ENCODE results near the gene C14orf93. TPM values are rescaled to one million over a fixed set of nuclear protein-coding genes. Genes with fewer than 3 reads are reported as not detected.
A peak's percentile ranks its signal among the peaks of the same experiment; 100 is the strongest.
"Not testable (repeated sequence)": the region's sequence is repeated elsewhere in the genome, so short reads cannot be mapped to it uniquely, and the experiment has no call there.

The C14orf93 gene
- total RNA-seq, 2 experiments from 2014 or later: 7.6 to 8.4 TPM

- intact Hi-C loops (cut with DNase I, micrococcal nuclease): no loop called here
- Histone ChIP-seq H3K27ac (ENCODE audit: low read depth in 1 of 2, low read length in 2 of 2) (no peak overlapping the region), H3K4me1 (ENCODE audit: insufficient read depth, low read length) (peaks cover 18% of the 10 kb centered on the region), H3K36me3 (ENCODE audit: insufficient read depth, low read length) (no peaks in the 10 kb centered on the region), H3K9me3 (ENCODE audit: control insufficient read depth in 1 of 2, insufficient read depth in 1 of 2, low read length in 2 of 2) (no peaks in the 10 kb centered on the region), H3K27me3 (ENCODE audit: control insufficient read depth in 1 of 2, insufficient read depth in 2 of 2, low read length in 2 of 2) (no peaks in the 10 kb centered on the region), H3K4me3 (ENCODE audit: low read length) (no peak overlapping the region)
- ChIA-PET POLR2A (interaction anchor here (1.4 kb wide), 1 partner anchor 12 kb away, joined by 3 read pairs; no protein-coding TSS in a partner anchor), CTCF (interaction anchor here (0.7 to 1.6 kb wide), 4 partner anchors 10 to 52 kb away, joined by 3 to 5 read pairs (median 3); no protein-coding TSS in a partner anchor)
- DNase-seq (no peak), ATAC-seq (ENCODE audit: poor library complexity) (no peak)
- Mint-ChIP-seq H3K27ac (no peak overlapping the region), H3K4me3 (no peak overlapping the region), H3K36me3 (ENCODE audit: low read depth) (no peaks in the 10 kb centered on the region), H3K27me3 (no peaks in the 10 kb centered on the region), H3K4me1 (ENCODE audit: low read depth) (peaks cover 28% of the 10 kb centered on the region), H3K9me3 (no peaks in the 10 kb centered on the region)
- TF ChIP-seq CTCF (IDR thresholded peaks at IDR 0.05): no peak
Measured at GRCh38 chr14:23017091-23017490, 7.1 kb upstream of the C14orf93 start.

- no peak overlapping the region for H3K27ac ChIP-seq (ENCODE audit: low read depth in 1 of 2, low read length in 2 of 2)
- no peaks in the 10 kb centered on the region for H3K27me3 ChIP-seq (ENCODE audit: control insufficient read depth in 1 of 2, insufficient read depth in 2 of 2, low read length in 2 of 2)
- H3K4me1 ChIP-seq (ENCODE audit: insufficient read depth, low read length): peaks cover 10% of the 10 kb centered on the region
- no peak for TF ChIP-seq CTCF (IDR thresholded peaks at IDR 0.05)
- DNase-seq: no peak
- peak overlapping the region; percentile 61 for H3K27ac Mint-ChIP-seq
- no peaks in the 10 kb centered on the region for H3K27me3 Mint-ChIP-seq
- ATAC-seq (ENCODE audit: poor library complexity): no peak
- H3K9me3 Mint-ChIP-seq: no peaks in the 10 kb centered on the region
- no peaks in the 10 kb centered on the region for H3K9me3 ChIP-seq (ENCODE audit: control insufficient read depth in 1 of 2, insufficient read depth in 1 of 2, low read length in 2 of 2)
- no peak overlapping the region for H3K4me3 ChIP-seq (ENCODE audit: low read length)
- CTCF ChIA-PET: interaction anchor here (0.7 to 1.3 kb wide), 2 partner anchors 9 to 53 kb away, joined by 3 to 6 read pairs; no protein-coding TSS in a partner anchor
- peaks cover 14% of the 10 kb centered on the region for H3K4me1 Mint-ChIP-seq (ENCODE audit: low read depth)
- H3K36me3 ChIP-seq (ENCODE audit: insufficient read depth, low read length): no peaks in the 10 kb centered on the region
- no peaks in the 10 kb centered on the region for H3K36me3 Mint-ChIP-seq (ENCODE audit: low read depth)
- POLR2A ChIA-PET: interaction anchor here (1.0 kb wide), 1 partner anchor 8 kb away, joined by 8 read pairs; no protein-coding TSS in a partner anchor
- intact Hi-C loops (cut with DNase I, micrococcal nuclease): no loop called here
- peak overlapping the region; percentile 3 for H3K4me3 Mint-ChIP-seq
Measured at GRCh38 chr14:23015618-23016017, 5.7 kb upstream of the C14orf93 start.

- H3K27ac Mint-ChIP-seq, CTCF ChIA-PET: not testable (repeated sequence)
Measured at GRCh38 chr14:23013749-23014054, 3.8 kb upstream of the C14orf93 start.

More at GRCh38 chr14:23013749-23014054, 3.8 kb upstream of the C14orf93 start:
- H3K9me3 Mint-ChIP-seq; intact Hi-C loops (cut with DNase I, micrococcal nuclease); DNase-seq; H3K27me3 ChIP-seq (ENCODE audit: control insufficient read depth in 1 of 2, insufficient read depth in 2 of 2, low read length in 2 of 2); H3K27me3 Mint-ChIP-seq; H3K4me3 ChIP-seq (ENCODE audit: low read length); POLR2A ChIA-PET; H3K4me3 Mint-ChIP-seq; H3K27ac ChIP-seq (ENCODE audit: low read depth in 1 of 2, low read length in 2 of 2); ATAC-seq (ENCODE audit: poor library complexity); H3K36me3 ChIP-seq (ENCODE audit: insufficient read depth, low read length); H3K36me3 Mint-ChIP-seq (ENCODE audit: low read depth); H3K9me3 ChIP-seq (ENCODE audit: control insufficient read depth in 1 of 2, insufficient read depth in 1 of 2, low read length in 2 of 2); H3K4me1 ChIP-seq (ENCODE audit: insufficient read depth, low read length): not testable (repeated sequence)
- peaks cover 22% of the 10 kb centered on the region for H3K4me1 Mint-ChIP-seq (ENCODE audit: low read depth)

All from CD4-positive, alpha-beta T cell (primary cell).